Measurements from ENCODE around the gene TPPP2. TPM values are rescaled to one million over a fixed set of nuclear protein-coding genes. Genes with fewer than 3 reads are reported as not detected.

The TPPP2 gene
- polyA plus RNA-seq, 3 donors = 3.1 to 4.2 (median 4.0) TPM

DNA sequence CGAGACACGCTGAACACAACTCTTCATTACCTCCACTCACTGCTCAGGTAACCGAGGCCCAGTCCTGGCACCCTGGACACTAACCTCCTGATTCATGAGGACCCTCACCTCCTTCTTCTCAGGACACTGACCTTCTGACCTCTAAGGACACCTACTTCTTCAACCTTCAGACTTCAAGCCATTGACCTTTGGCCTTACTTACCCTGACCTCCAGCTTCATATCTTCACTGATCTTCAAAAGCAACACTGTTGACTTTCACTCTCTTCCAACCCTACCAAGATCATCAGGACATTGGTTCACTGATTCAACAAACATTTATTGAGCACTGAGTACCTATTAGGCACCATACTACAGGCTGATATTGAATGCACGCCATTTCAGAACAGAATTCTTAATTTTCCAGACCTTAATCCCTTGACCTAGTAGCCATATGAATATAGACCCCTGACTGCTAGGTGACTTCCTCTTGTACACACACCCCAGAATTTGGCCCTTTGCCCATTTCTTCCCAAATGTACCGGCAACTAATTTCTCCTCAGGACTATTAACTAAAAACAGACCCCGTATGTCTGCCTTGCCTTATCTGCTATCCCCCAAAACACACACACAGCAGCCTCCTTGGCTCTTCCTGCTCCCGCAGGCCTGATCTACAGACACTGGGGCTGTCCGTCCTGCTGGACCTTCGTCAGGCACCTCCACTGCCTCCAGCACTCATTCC is 45.9 kb downstream of the TPPP2 start:
- DNase-seq = no peak

DNA sequence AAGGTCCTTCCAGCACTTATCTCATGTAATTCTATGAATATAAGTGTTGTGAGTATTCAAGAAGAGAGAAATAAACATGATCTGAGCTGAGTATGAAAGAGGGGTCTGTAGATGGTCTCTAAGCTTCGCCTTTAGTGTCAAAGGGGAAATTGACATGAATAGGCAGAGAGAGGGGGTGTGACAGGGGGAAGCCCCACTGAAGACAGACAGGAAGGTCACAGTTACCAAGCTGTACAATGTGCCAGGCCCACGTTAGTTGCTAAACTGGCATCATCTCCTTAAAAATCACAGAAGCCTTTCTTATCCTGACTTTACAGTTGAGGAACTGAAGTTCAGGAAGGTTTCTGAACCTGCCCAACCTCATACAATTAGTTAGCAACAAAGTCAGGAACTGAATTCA is 47.7 kb downstream of the TPPP2 start:
- no peak for DNase-seq

GRCh38 chr14:21078287-21078686 is 48.3 kb downstream of the TPPP2 start:
- DNase-seq = no peak

- no peak for DNase-seq
Observed at GRCh38 chr14:21078726-21079125, 48.7 kb downstream of the TPPP2 start.

DNA sequence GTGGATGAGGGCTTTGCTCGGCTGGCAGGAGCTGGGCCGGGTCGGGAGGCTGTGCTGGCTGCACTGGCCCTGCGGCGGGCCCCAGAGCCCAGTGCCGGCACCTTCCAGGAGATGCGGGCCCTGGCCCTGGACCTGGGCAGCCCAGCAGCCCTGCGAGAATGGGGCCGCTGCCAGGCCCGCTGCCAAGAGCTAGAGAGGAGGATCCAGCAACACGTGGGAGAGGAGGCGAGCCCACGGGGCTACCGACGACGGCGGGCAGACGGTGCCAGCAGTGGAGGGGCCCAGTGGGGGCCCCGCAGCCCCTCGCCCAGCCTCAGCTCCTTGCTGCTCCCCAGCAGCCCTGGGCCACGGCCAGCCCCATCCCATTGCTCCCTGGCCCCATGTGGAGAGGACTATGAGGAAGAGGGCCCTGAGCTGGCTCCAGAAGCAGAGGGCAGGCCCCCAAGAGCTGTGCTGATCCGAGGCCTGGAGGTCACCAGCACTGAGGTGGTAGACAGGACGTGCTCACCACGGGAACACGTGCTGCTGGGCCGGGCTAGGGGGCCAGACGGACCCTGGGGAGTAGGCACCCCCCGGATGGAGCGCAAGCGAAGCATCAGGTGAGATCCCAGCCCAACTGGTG is 51.6 kb downstream of the TPPP2 start:
- DNase-seq = no peak

Other genes with a start within 250 kb of the TPPP2 start
- gene RNASE6, start 248.9 kb upstream of the TPPP2 start, polyA plus RNA-seq (ENCODE audit: insufficient read length in 3 of 3) = 1 to 10 TPM; 5.2 to 6.8 (median 5.3) TPM
- 100 to 1,000 TPM; 127 to 202 (median 145) TPM for gene RNASE1, start 227.4 kb upstream of the TPPP2 start, polyA plus RNA-seq (ENCODE audit: insufficient read length in 3 of 3)
- 1 to 10 TPM in 1 of 3 donors, under 1 TPM in 2; 0.52 to 1.4 (median 0.77) TPM for gene RNASE3, start 138.8 kb upstream of the TPPP2 start, polyA plus RNA-seq (ENCODE audit: insufficient read length in 3 of 3)
- gene RNASE2, start 74.7 kb upstream of the TPPP2 start, polyA plus RNA-seq (ENCODE audit: insufficient read length in 3 of 3) = 1 to 10 TPM; 1.3 to 2.5 (median 1.6) TPM
- 100 to 1,000 TPM in 2 of 3 donors, 10 to 100 TPM in 1; 87.2 to 130 (median 106) TPM for gene METTL17, start 40.2 kb upstream of the TPPP2 start, polyA plus RNA-seq (ENCODE audit: insufficient read length in 3 of 3)
- 1 to 10 TPM; 1.2 to 2.4 (median 2.2) TPM for gene SLC39A2, start 30.9 kb upstream of the TPPP2 start, polyA plus RNA-seq (ENCODE audit: insufficient read length in 3 of 3)
- 100 to 1,000 TPM; 140 to 195 (median 161) TPM for gene NDRG2, start 5.2 kb upstream of the TPPP2 start, polyA plus RNA-seq (ENCODE audit: insufficient read length in 3 of 3)
- under 1 TPM; 0.40 to 0.93 (median 0.81) TPM for gene RNASE13, start 4.6 kb downstream of the TPPP2 start, polyA plus RNA-seq (ENCODE audit: insufficient read length in 3 of 3)
- 1 to 10 TPM in 1 of 3 donors, under 1 TPM in 2; 0.31 to 1.3 (median 0.83) TPM for gene RNASE7, start 12.1 kb downstream of the TPPP2 start, polyA plus RNA-seq (ENCODE audit: insufficient read length in 3 of 3)
- not detected for gene RNASE8, start 27.6 kb downstream of the TPPP2 start, polyA plus RNA-seq (ENCODE audit: insufficient read length in 3 of 3)
- gene ARHGEF40, start 40.1 kb downstream of the TPPP2 start, polyA plus RNA-seq (ENCODE audit: insufficient read length in 3 of 3) = 10 to 100 TPM; 71.6 to 86.6 (median 78.4) TPM
- gene ZNF219, start 68.4 kb downstream of the TPPP2 start, polyA plus RNA-seq (ENCODE audit: insufficient read length in 3 of 3) = 10 to 100 TPM; 37.5 to 42.2 (median 39.3) TPM
- gene TMEM253, start 70.8 kb downstream of the TPPP2 start, polyA plus RNA-seq (ENCODE audit: insufficient read length in 3 of 3) = 1 to 10 TPM; 1.1 to 2.1 (median 1.3) TPM
- gene OR5AU1, start 125.8 kb downstream of the TPPP2 start, polyA plus RNA-seq (ENCODE audit: insufficient read length in 3 of 3) = under 1 TPM; 0.01 to 0.13 (median 0.05) TPM
- 1,000 to 10,000 TPM in 1 of 3 donors, 100 to 1,000 TPM in 2; 830 to 1,041 (median 977) TPM for gene HNRNPC, start 239.2 kb downstream of the TPPP2 start, polyA plus RNA-seq (ENCODE audit: insufficient read length in 3 of 3)
- gene RPGRIP1, start 249.9 kb downstream of the TPPP2 start, polyA plus RNA-seq (ENCODE audit: insufficient read length in 3 of 3) = under 1 TPM; 0.47 to 0.90 (median 0.64) TPM